Peyer's patch (tissue), 4 donors: ENCODE data around the gene RNF222.

Experiments used
- CTCF ChIP-seq, 6 experiments: fragments of 450-650 bp in 4 of 6; fragments of 200-600 bp in 2 of 6; sonication (generic) in 1 of 6; IDR thresholded peaks; one replicate each; pipeline ENCODE4 v1.5.1; 2017 to 2019; ENCODE audit warnings: antibody characterized with exemption in 6 of 6, mild to moderate bottlenecking in 3 of 6, moderate library complexity in 1 of 6
- POLR2A ChIP-seq, 2 donors: fragments of 450-650 bp; IDR thresholded peaks; one replicate each; pipeline ENCODE4 v1.5.1; 2017; ENCODE audit warnings: antibody characterized with exemption in 2 of 2, mild to moderate bottlenecking in 2 of 2, moderate library complexity in 2 of 2

GRCh38 chr17:8359769-8360168 is 37.9 kb downstream of the RNF222 start:
- TF ChIP-seq CTCF (IDR thresholded peaks at IDR 0.05) (no peak), POLR2A (IDR thresholded peaks at IDR 0.05) (no peak)
